ENCODE data around the gene CYSRT1. TPM values are rescaled to one million over a fixed set of nuclear protein-coding genes. Genes with fewer than 3 reads are reported as not detected.
"Not testable (repeated sequence)": the region's sequence is repeated elsewhere in the genome, so short reads cannot be mapped to it uniquely, and the experiment has no call there.

The CYSRT1 gene
- total RNA-seq, 2 donors from 2014 or later, result 0.34 to 0.64 TPM

GRCh38 chr9:137247135-137247915 lies 22.4 kb downstream of the CYSRT1 start:
- Mint-ChIP-seq H3K36me3 (peaks cover 9 to 10% of the 10 kb centered on the region in 2 donors), H3K27ac (no peak overlapping the region), H3K9me3 (no peaks in the 10 kb centered on the region)
- ATAC-seq, result peak in 1 of 2 donors; percentile 6
- DNase-seq (ENCODE audit: low spot score in 2 of 2), result peak in 1 of 2 donors; percentile 55

GRCh38 chr9:137247916-137248175 lies 22.9 kb downstream of the CYSRT1 start:
- Mint-ChIP-seq H3K36me3 (peaks cover 4 to 5% of the 10 kb centered on the region in 2 donors), H3K27ac (no peak overlapping the region), H3K9me3 (no peaks in the 10 kb centered on the region)
- DNase-seq (ENCODE audit: low spot score in 2 of 2) (no peak), ATAC-seq (no peak)

DNA sequence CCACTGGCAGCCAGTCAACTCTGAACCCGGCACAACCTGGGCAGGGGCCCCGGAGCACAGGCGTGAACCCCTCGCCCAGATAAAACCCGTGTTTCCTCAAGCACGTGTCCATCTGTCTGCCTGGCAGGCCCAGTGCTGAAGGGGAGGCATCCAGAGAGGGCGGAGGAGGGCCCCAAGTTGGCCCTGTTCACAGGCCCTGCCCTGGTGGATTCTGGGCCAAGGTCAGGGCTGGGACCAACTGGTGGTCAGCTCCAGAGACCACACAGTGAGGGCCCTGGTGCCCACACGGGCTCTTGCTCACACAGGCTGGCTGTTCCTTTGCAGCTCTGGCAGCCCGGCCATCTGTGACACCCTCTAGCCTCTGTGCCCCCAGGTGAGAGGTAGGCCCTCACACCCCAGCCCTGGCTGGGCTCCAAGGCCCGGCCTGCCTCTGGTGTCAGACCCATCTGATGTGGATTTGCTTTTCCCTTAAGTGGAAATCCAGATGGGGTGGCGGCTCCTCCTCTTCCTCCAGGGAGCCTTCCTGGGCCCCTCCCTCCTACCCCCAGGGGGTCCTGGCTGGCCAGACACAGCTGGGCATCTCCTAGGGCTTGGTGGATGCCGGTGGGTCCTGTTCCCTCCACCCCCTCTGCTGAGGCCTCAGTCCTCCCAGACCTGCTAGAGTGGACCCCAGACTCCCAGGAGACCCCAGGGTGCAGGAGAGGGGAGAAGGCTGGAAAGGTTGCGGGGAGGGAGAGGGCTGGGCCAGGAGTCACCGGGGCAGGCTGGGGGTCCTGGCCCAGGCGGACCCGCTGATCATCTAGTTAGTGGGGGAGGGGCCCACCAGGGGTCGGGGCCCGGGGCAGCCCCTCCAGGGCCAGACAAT lies 25.6 kb downstream of the CYSRT1 start:
- ATAC-seq, result no peak
- H3K36me3 Mint-ChIP-seq, result peaks cover 0 to 4% of the 10 kb centered on the region in 2 donors
- DNase-seq (ENCODE audit: low spot score in 2 of 2), result no peak
- H3K27ac Mint-ChIP-seq, result no peak overlapping the region
- H3K9me3 Mint-ChIP-seq, result no peaks in the 10 kb centered on the region

- DNase-seq (ENCODE audit: low spot score in 2 of 2) (no peak), ATAC-seq (no peak)
- H3K9me3 Mint-ChIP-seq, result no peaks in the 10 kb centered on the region
- no peak within 1 kb of the TSS for H3K27ac Mint-ChIP-seq
- peaks cover 0 to 10% of the 10 kb centered on the region in 2 donors for H3K36me3 Mint-ChIP-seq
Measured at GRCh38 chr9:137251194-137251461, 26.2 kb downstream of the CYSRT1 start, which contains the start of gene STPG3. TSS of gene STPG3 (plus strand) at chr9:137251286. CDS start at chr9:137251287, 1 bp downstream.

DNA sequence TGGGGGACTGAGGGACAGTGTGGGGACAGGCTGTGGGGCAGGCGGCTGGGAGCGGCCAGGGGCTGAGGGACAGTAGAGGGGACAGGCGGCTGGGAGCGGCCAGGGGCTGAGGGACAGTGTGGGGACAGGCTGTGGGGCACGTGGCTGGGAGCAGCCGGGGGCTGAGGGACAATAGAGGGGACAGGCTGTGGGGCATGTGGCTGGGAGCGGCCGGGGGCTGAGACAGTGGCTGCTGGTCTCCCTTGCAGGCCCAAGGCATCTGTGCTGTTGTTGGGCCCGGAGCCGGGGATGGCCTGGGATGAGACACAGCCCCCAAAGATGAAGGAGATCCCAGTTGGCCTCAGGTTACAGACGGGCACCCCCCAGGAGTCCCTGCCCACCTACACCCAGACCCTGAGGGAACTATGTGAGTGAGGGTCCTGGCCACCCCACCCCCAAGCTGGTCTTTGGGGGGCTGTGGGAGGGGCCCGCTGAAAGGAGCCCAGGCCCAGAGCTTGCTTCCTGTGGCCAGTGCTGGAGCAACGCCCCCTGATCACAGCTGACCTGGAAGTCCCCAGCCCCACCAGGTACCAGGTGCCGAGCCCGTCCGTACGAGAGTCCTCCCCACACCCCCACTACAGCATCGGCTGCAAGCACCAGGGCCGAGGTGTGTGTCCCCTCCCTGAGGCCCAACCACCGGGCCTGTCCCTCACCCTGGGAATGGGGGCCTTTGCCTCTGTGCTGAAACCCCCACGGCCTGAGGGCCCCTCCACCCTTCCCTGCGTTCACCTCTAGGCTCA lies 26.7 kb downstream of the CYSRT1 start:
- Mint-ChIP-seq H3K27ac (no peak overlapping the region), H3K9me3 (no peaks in the 10 kb centered on the region), H3K36me3 (peaks cover 0 to 16% of the 10 kb centered on the region in 2 donors)
- DNase-seq (ENCODE audit: low spot score in 2 of 2) (no peak), ATAC-seq (no peak)

- Mint-ChIP-seq H3K36me3 (peaks cover 0 to 16% of the 10 kb centered on the region in 2 donors), H3K27ac (no peak overlapping the region), H3K9me3 (no peaks in the 10 kb centered on the region)
- ATAC-seq (no peak), DNase-seq (ENCODE audit: low spot score in 2 of 2) (no peak)
Measured at GRCh38 chr9:137252555-137253506, 27.9 kb downstream of the CYSRT1 start.

DNA sequence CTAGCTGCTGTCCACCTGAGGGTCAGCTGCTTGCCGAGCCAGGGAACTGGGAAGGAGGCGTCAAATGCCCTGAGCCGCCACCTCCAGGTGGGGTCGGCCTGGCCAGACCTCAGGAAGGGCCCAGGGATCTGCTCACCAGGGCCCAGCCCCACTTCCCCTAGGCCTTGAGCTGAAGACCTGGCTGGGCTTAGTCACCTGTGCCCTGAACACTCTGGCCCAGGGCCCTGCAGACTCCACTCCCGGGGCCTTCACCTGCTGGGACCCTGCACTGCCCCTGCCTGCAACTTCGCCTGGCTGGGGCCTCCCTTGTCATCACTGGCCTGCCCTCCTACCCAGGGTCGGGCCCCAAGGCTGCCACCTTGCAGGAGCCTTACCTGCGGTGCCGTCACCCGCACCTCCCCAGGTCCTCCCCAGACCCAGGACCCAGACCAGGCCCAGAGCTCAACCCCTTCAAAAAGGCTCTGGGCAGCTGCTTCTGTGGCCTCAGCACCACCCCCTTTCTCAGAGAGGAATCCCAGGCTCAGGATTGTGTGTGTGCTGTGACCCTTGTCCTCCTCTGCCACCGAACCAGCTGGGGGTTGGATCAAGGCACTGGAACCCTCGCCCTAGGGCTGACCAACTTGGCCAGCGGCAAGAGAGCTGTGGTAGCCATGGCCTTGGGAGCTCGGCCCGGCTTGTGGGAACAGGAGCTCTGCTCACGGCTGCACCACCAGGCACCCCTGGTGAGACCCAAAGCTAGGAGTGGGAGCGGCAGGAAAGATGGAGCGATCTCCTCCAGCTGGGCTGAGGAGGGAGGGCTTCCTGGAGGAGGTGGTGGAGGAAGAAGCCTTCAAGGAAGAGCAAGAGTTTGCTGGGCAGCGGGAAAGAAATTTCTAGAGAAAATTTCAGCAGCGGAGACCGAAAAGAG lies 29.0 kb downstream of the CYSRT1 start:
- ATAC-seq, result no peak
- DNase-seq (ENCODE audit: low spot score in 2 of 2), result no peak
- no peaks in the 10 kb centered on the region for H3K9me3 Mint-ChIP-seq
- H3K27ac Mint-ChIP-seq, result peak overlapping the region; percentile 84 to 85
- H3K36me3 Mint-ChIP-seq, result peaks cover 0 to 16% of the 10 kb centered on the region in 2 donors

- Mint-ChIP-seq H3K9me3 (no peaks in the 10 kb centered on the region), H3K36me3 (peaks cover 0 to 16% of the 10 kb centered on the region in 2 donors), H3K27ac (peak within 1 kb of the TSS; percentile 84 to 85)
- DNase-seq (ENCODE audit: low spot score in 2 of 2) (peak; percentile 97 to 100), ATAC-seq (peak; percentile 81 to 90)
Measured at GRCh38 chr9:137254624-137255447, 29.9 kb downstream of the CYSRT1 start, which contains the start of gene NELFB. TSS of gene NELFB (plus strand) at chr9:137255327.

- no peaks in the 10 kb centered on the region for H3K9me3 Mint-ChIP-seq
- DNase-seq (ENCODE audit: low spot score in 2 of 2), result no peak
- peak overlapping the region in 1 of 2 donors; percentile 77 for H3K27ac Mint-ChIP-seq
- peaks cover 0 to 16% of the 10 kb centered on the region in 2 donors for H3K36me3 Mint-ChIP-seq
- peak; percentile 31 to 67 for ATAC-seq
Measured at GRCh38 chr9:137255448-137256114, 30.6 kb downstream of the CYSRT1 start.

DNA sequence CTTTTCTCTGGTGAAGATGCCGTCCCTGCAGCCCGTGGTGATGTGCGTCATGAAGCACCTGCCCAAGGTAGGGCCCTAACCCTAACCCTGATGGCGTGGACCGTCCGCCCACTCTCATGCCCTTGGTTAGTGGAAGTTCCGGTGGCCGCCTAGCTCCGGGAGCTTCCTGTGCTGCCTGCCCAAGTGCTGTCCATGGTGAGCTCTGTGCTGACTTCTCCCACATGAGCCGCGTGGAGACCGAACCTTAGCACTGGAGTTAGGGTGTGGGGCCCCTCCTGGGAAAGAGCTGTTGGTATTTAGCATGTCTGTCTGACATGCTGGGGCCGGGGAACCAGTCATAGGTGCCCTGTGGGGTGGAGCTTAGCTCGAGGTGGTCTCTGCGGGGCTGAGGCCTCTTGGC lies 31.4 kb downstream of the CYSRT1 start:
- Mint-ChIP-seq H3K9me3 (no peaks in the 10 kb centered on the region), H3K27ac (no peak overlapping the region), H3K36me3 (peaks cover 0 to 16% of the 10 kb centered on the region in 2 donors)
- DNase-seq (ENCODE audit: low spot score in 2 of 2), result no peak
- ATAC-seq, result no peak

GRCh38 chr9:137256856-137257255 lies 31.9 kb downstream of the CYSRT1 start:
- Mint-ChIP-seq H3K36me3 (peaks cover 0 to 16% of the 10 kb centered on the region in 2 donors), H3K27ac (no peak overlapping the region), H3K9me3 (no peaks in the 10 kb centered on the region)
- no peak for ATAC-seq
- no peak for DNase-seq (ENCODE audit: low spot score in 2 of 2)

GRCh38 chr9:137262173-137262908 lies 37.4 kb downstream of the CYSRT1 start:
- not testable (repeated sequence) for ATAC-seq; H3K36me3 Mint-ChIP-seq; H3K27ac Mint-ChIP-seq; H3K9me3 Mint-ChIP-seq; DNase-seq (ENCODE audit: low spot score in 2 of 2)

- DNase-seq (ENCODE audit: low spot score in 2 of 2) (no peak), ATAC-seq (no peak)
- Mint-ChIP-seq H3K36me3 (no peaks in the 10 kb centered on the region), H3K27ac (no peak overlapping the region), H3K9me3 (no peaks in the 10 kb centered on the region)
Measured at GRCh38 chr9:137262909-137263285, 37.9 kb downstream of the CYSRT1 start.
